DMS79 (cell line): ENCODE data around the gene RAB32.

Experiments used
- DNase-seq: peaks from one replicate; lab custom pipeline; 2025; lab: John Stamatoyannopoulos, UW

RAB32 gene

GRCh38 chr6:146582857-146583256, 39.2 kb downstream of the RAB32 start:
- no peak for DNase-seq

- no peak for DNase-seq
Observed at GRCh38 chr6:146583966-146584365, 40.3 kb downstream of the RAB32 start.

GRCh38 chr6:146587459-146587858, 43.8 kb downstream of the RAB32 start:
- DNase-seq: no peak

- DNase-seq: no peak
Observed at GRCh38 chr6:146590492-146590891, 46.9 kb downstream of the RAB32 start.

- no peak for DNase-seq
Observed at GRCh38 chr6:146592451-146592850, 48.8 kb downstream of the RAB32 start.

GRCh38 chr6:146593986-146594385, 50.4 kb downstream of the RAB32 start:
- DNase-seq: no peak

- no peak for DNase-seq
Observed at GRCh38 chr6:146594495-146594894, 50.9 kb downstream of the RAB32 start.

GRCh38 chr6:146595972-146596731, 52.5 kb downstream of the RAB32 start:
- no peak for DNase-seq

- no peak for DNase-seq
Observed at GRCh38 chr6:146598772-146599405, 55.3 kb downstream of the RAB32 start, which contains the start of gene ADGB. TSS of gene ADGB (plus strand) at chr6:146598972. CDS start at chr6:146599041, 69 bp downstream.

- no peak for DNase-seq
Observed at GRCh38 chr6:146601352-146601751, 57.7 kb downstream of the RAB32 start.

GRCh38 chr6:146602526-146602925, 58.9 kb downstream of the RAB32 start:
- no peak for DNase-seq
